Activated CD8-positive, alpha-beta memory T cell treated with anti-CD3 and anti-CD28 coated beads, Interleukin-2, amount 50 U/mL, for 24 hours (primary cell): ENCODE results near the gene EIF4EBP2.

Experiments
- DNase-seq: peaks from one replicate; pipeline ENCODE4 v3.0.0-alpha.2; 2020; ENCODE audit errors: extremely low read depth

The EIF4EBP2 gene

DNA sequence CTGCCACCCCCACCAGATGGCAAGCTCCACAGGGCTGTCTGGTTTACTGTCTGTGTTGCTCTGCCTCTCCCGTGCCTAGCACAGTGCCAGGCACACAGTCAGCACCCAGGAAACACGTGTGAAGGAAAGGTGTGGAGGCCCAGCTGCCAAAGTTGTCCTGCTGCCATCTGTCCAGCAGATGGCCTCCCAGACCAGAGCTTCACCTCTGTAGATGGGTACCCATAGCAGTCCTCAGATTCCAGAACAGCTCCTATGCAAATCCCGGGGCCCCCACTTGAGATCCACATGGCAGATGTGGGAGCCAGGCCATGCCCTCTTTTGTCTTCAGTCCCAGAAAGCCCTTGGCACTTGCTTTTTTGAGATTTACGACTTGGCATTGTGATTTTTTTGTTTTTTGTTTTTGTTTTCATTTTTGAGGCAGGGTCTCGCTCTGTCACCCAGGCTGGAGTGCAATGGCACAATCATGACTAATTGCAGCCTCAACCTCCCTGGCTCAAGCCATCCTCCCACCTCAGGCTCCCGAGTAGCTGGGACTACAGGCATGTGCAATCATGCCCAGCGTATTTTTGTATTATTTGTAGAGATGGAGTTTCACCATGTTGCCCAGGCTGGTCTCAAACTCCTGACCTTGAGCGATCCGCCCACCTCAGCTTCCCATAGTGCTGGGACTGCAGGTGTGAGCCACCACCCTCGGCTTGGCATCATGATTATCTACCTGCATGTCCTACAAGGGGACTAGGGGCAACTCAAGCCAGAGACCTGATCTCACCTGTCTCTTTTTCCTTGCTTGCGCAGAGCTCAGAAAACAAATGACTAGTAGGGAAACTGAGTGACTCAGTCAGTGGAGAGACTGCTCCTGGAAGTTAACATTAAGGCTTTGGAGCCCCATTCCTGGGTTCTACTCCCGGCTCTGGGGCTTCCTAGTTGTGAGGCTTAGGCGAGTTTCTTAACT is 57.7 kb downstream of the EIF4EBP2 start:
- DNase-seq: no peak

DNA sequence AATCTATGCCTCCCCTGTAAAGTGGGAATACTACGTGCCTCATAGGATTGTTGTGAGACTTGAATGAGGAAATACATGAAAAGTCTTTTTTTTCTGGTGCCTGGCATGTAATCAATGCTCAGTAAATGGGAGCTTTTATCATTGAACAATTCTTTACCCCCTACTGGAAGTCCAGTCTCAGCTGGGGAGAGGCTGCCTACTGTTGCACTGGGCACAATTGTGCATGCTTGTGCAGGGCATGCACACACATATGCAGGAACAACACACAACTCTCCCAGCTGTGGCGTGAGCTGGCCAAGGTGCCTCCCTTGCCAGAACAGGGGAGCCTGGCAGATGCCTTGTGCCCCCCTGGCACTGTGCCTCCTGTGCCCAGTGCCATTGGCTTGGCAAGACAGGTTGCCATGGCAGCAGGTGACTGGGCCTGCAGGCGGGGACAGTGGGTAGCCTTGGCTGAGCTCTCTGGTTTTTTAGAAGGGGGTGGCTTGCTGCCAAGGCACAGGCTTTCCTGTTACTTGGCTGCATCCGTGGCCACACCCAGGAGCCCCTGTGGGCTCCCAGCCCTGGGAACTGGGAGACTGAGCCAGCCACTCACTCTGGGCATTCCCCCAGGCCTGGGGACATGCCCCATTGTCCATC is 58.5 kb downstream of the EIF4EBP2 start:
- no peak for DNase-seq

DNA sequence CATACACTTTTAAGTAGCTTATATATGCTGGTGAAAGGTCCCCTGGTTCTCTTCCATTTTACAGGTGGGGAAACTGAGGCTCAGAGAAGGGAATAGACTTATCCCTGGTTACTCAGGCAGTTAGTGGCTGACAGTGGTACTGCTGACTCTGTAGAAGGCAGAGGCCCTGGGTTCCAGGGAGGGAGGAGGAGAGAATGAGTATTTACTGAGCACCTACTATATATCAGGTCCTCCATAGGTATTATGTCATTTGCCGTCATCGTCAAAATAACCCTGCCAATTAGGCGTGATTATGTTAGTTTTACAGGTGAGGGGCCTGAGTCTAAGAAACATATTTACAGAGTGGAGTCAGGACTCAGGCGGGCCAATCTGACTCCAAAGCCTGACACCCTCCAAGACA is 61.3 kb downstream of the EIF4EBP2 start:
- no peak for DNase-seq

DNA sequence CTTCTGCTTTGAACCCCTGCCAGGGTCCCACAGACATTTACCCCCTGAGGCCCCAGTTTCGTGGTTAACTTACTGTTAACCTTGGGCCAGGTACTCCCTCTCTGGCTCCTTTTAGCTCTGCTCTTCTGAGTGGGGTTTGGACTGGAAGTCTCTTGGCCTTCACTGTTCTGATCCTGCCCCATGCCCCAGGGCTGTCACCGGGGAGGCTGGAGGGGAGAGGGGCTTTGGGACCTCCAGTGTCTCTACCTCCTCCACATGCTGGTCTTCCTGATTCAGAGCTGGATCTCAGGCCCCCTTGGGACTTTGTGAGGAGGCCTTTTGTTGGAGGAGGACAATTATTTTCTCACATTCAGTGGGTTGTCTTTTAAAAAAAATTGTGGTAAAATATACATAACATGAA is 61.9 kb downstream of the EIF4EBP2 start:
- no peak for DNase-seq

DNA sequence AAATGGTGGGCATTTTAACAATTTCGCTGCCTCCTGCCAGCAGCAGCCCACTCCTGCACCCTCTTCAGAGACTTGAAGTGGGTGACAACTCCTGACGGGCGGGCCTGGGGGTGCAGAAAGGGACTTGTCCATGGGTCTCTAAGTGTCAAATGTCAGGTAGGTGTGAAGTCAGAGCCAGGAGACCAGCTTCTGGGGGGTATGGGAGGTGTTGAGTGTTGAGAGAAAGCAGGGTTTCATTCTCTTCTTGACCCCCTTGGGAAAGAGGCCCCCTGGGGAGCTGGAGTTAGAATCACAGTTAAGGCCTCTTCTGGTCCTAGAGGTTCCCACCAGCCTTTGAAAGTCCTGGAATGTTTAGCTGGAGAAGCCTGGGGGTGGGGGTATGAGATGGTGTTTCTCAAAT is 63.0 kb downstream of the EIF4EBP2 start:
- DNase-seq: no peak

- DNase-seq: no peak
These were observed 69.0 kb downstream of the EIF4EBP2 start for GRCh38 chr10:70472799-70473454.

DNA sequence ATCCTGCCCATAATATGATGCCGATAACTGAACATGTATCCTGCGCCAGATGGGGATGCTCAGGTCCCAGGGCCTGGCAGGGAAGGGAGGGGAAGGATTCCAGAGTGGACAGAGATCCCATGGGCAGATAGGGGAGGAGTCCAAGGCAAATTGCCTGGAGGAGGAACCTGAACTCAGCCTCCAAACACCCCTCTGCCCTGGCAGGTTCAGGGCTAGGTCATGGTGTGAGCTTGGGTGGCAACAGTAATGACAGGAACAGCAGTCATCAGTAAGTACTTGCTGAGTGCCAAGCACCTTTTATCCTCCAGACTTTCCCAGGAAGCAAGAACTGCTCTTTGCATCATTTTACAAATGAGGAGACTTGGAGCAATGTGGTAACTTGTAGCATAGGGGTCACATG is 70.8 kb downstream of the EIF4EBP2 start:
- DNase-seq: no peak

GRCh38 chr10:70475661-70476060 is 71.7 kb downstream of the EIF4EBP2 start:
- no peak for DNase-seq

DNA sequence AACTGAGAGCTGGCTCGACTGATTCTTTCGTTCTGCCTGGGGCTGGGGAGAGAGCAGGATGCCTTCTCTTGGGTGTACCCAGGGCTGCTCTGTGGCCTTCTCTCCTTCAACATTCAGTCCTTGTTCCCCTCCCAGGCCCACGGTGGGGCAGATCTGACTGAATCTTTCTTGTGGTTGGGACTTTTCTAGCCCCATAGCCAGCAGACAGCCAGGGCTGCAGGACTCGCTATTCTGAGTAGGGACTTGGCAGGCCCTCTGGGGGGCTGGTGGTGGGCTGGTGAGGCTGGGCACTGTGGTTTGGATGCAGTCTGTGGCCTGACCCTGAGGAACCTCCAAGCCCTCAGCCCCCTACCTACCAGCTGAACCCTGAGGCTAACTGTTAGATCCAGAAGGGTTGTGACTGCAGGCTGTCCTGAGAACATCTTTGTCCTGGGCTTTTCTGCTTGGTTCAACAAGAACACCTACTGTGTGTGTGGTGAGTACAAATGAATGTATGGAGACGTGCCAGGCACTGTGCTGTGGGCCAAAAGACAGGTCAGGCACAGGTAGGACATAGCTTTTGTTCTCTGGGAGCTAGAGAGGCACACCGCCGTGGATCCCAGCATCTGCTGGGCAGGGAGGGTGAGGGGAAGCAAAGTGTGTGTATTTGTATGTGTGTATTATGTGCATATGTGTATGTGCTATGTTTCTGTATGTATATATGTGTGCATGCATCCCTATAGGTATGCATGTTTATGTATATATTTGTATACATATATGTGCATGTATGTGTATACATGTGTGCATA is 72.5 kb downstream of the EIF4EBP2 start:
- no peak for DNase-seq

DNA sequence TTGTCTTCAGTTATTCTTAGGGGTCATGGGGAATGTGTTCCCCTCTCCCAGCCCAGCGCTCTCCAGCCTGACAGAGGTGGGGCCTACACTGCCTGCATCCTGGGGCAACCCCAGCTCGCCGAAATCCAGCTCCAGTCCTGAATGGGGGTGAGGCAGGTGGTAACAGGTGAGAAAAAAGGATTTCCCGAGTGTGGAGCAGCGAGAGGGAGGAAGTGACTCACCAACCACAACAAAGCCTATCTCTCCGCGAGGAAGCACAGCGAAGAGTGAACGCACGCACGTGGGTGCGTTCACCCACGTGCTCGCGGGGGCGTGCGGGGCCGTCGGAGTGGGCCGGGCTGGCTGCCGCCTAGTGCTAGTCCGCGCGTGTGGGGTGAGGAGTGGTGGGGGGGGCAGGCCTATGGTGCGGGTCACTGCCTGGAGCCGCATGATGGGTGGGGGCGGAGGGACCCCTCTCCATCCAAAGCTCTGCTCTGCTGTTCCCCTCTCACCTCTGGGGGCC is 73.8 kb downstream of the EIF4EBP2 start:
- DNase-seq: peak; percentile 44
